Brain microvascular endothelial cell (primary cell): ENCODE results near the gene FAF1.
"Not testable (repeated sequence)": the region's sequence is repeated elsewhere in the genome, so short reads cannot be mapped to it uniquely, and the experiment has no call there.

Experiments
- DNase-seq: peaks from one replicate; pipeline ENCODE4 v3.0.0-alpha.2; 2020
- H3K27ac ChIP-seq: fragments of 250-450 bp; sonication (Bioruptor Pico); 2 replicates; pipeline ENCODE4 v1.5.1; 2020; ENCODE audit warnings: mild to moderate bottlenecking, moderate library complexity
- H3K27me3 ChIP-seq: fragments of 250-450 bp; sonication (Bioruptor Pico); replicated peaks from 2 replicates; pipeline ENCODE4 v1.5.1; 2020; ENCODE audit warnings: mild to moderate bottlenecking
- H3K36me3 ChIP-seq: fragments of 250-450 bp; sonication (Bioruptor Pico); replicated peaks from 2 replicates; pipeline ENCODE4 v1.5.1; 2020; ENCODE audit warnings: mild to moderate bottlenecking
- H3K4me3 ChIP-seq: 2 replicates; pipeline ENCODE4 v1.5.1; 2011; ENCODE audit warnings: low read depth, mild to moderate bottlenecking, control low read depth, low read length, moderate library complexity
- CTCF ChIP-seq: IDR thresholded peaks from 2 replicates; pipeline ENCODE4 v1.5.1; 2011; ENCODE audit warnings: low read depth, mild to moderate bottlenecking, moderate library complexity, low read length, control low read depth, inconsistent platforms; ENCODE audit errors: missing control alignments
- in situ Hi-C: cut with HindIII; loops from 2 replicates; pipeline ENCODE4 v1.10.0; 2017; ENCODE audit warnings: low sequenced_read_pairs, low pct_ligation_motif_present

Gene FAF1

GRCh38 chr1:50959303-50959912 is 659 bp downstream of the FAF1 start:
- no peak for TF ChIP-seq CTCF
- H3K4me3 ChIP-seq: peak overlapping the region; percentile 72
- H3K27me3 ChIP-seq: no peaks in the 10 kb centered on the region
- peak; percentile 17 for DNase-seq
- no peaks in the 10 kb centered on the region for H3K36me3 ChIP-seq
- in situ Hi-C loops: no loop called here
- H3K27ac ChIP-seq: no peak overlapping the region

DNA sequence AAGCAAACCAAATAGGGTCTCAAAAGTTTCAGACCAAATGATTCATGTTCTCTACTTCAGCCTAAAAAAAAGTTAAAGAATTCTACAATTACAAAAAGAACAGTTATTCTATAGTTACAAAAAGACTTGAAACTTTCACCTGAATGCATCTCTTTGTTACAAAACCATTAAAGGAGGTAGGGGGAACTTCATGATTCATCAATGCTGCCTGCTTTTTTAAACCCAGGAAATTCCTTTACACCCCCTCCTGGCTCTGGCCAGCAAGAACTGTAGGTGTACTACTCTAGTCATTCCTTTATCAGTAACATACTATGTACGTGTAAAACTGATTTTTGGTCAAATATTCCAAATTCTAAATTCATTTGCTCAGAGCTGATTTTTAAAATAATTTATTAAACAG is 5.0 kb downstream of the FAF1 start:
- Histone ChIP-seq H3K4me3 (no peak overlapping the region), H3K36me3 (no peaks in the 10 kb centered on the region), H3K27ac (no peak overlapping the region), H3K27me3 (no peaks in the 10 kb centered on the region)
- no peak for DNase-seq
- TF ChIP-seq CTCF: no peak
- in situ Hi-C loops: no loop called here

GRCh38 chr1:50952566-50952965 is 7.5 kb downstream of the FAF1 start:
- DNase-seq, H3K27ac ChIP-seq, H3K4me3 ChIP-seq, in situ Hi-C loops, H3K36me3 ChIP-seq, H3K27me3 ChIP-seq: not testable (repeated sequence)

GRCh38 chr1:50950396-50950795 is 9.7 kb downstream of the FAF1 start:
- no peaks in the 10 kb centered on the region for H3K27me3 ChIP-seq
- no peak for DNase-seq
- in situ Hi-C loops: no loop called here
- TF ChIP-seq CTCF: no peak
- H3K27ac ChIP-seq: no peak overlapping the region
- no peaks in the 10 kb centered on the region for H3K36me3 ChIP-seq
- H3K4me3 ChIP-seq: no peak overlapping the region

DNA sequence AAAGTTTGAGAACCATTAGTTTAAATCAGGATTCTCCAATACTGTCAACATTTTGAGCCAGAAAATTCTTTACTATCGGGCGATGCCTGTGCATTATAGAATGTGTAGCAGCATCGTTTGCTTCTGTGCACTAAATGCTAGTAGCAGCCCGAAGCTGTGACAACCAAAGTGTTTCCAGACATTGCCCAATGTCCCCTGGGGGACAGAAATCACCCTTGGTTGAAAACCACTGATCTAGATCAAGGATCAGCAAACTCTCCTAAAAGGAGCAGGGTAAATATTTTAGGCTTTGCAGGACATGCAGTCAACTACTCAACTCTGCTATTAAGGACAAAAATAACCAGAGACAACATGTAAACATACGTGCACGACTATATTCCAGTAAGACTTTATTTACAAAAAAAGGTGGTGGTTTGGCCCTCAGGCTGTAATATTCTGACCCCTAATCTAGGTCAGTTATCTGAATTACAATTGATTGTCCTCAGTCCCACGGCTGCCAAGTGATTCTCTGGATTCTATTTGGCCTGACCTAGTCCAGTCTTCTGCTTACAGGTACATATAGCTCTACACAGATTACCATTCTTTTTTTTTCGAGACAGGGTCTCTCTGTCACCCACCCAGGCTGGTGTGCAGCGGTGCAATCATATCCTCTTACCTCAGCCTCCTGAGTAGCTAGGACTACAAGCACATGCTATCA is 10.6 kb downstream of the FAF1 start:
- in situ Hi-C loops: no loop called here
- DNase-seq: no peak
- H3K4me3 ChIP-seq: no peak overlapping the region
- no peaks in the 10 kb centered on the region for H3K27me3 ChIP-seq
- no peak for TF ChIP-seq CTCF
- no peaks in the 10 kb centered on the region for H3K36me3 ChIP-seq
- no peak overlapping the region for H3K27ac ChIP-seq

DNA sequence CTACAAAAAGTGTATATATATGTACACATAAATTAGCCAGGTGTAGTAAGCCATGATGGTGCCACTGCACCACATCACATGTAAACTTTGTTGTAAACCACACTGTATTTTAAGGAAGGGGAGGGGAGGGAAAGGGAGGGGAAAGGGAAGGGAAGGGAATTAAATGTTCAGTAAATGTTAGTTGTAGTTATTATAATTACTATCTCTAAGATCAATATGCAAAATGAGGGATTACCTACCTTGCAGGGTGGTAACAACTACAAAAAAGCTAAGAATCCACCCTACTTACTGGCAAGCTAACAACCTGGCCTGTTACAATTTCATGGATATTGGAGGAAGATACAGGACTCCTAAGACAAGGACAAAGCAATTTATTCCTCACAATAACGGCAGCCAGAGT is 17.7 kb downstream of the FAF1 start:
- no peak for TF ChIP-seq CTCF
- in situ Hi-C loops: no loop called here
- no peaks in the 10 kb centered on the region for H3K36me3 ChIP-seq
- DNase-seq: no peak
- no peak overlapping the region for H3K27ac ChIP-seq
- H3K4me3 ChIP-seq: no peak overlapping the region
- no peaks in the 10 kb centered on the region for H3K27me3 ChIP-seq
